Type B pancreatic cell (in vitro differentiated cells): ENCODE results near the gene PRKAR1B. TPM values are rescaled to one million over a fixed set of nuclear protein-coding genes. Genes with fewer than 3 reads are reported as not detected.

Experiments
- DNase-seq: peaks from one replicate; pipeline ENCODE4 v3.0.0; 2021; ENCODE audit warnings: mixed read lengths; ENCODE audit not compliant: unreplicated experiment; ENCODE audit errors: extremely low spot score
- H3K27ac Mint-ChIP-seq: 2 replicates; pipeline ENCODE4 v1.8.0; 2021; ENCODE audit warnings: mild to moderate bottlenecking, mixed read lengths
- H3K27me3 Mint-ChIP-seq: 2 replicates; pipeline ENCODE4 v1.8.0; 2021; ENCODE audit warnings: mixed read lengths
- H3K36me3 Mint-ChIP-seq: 2 replicates; pipeline ENCODE4 v1.8.0; 2021; ENCODE audit warnings: mixed read lengths
- H3K4me1 Mint-ChIP-seq: one replicate; pipeline ENCODE4 v1.8.0; 2021; ENCODE audit warnings: mixed read lengths; ENCODE audit not compliant: unreplicated experiment
- H3K4me3 Mint-ChIP-seq: 2 replicates; pipeline ENCODE4 v1.8.0; 2021; ENCODE audit warnings: mild to moderate bottlenecking, mixed read lengths
- H3K9me3 Mint-ChIP-seq: 2 replicates; pipeline ENCODE4 v1.8.0; 2021; ENCODE audit warnings: mixed read lengths
- CTCF ChIP-seq: fragments of 200-600 bp; sonication (generic); conservative IDR thresholded peaks from 2 replicates; pipeline ENCODE4 v1.5.0; 2021; ENCODE audit warnings: antibody characterized with exemption, mild to moderate bottlenecking
- total RNA-seq: library from RNA; stranded (reverse); gene quantifications from 2 replicates; pipeline ENCODE4 v1.2.1, GENCODE V29; 2021; ENCODE audit warnings: low replicate concordance

PRKAR1B gene
- total RNA-seq, 1 donor from 2014 or later: 26.1 TPM

- TF ChIP-seq CTCF: no peak
- Mint-ChIP-seq H3K4me1 (peaks cover 6% of the 10 kb centered on the region), H3K9me3 (no peaks in the 10 kb centered on the region)
Measured at GRCh38 chr7:594212-594913, 132.7 kb downstream of the PRKAR1B start.

GRCh38 chr7:593324-594115 lies 133.6 kb downstream of the PRKAR1B start:
- no peak overlapping the region for H3K4me3 Mint-ChIP-seq
- H3K36me3 Mint-ChIP-seq: peaks cover 8% of the 10 kb centered on the region
- no peak overlapping the region for H3K27ac Mint-ChIP-seq
- no peak for TF ChIP-seq CTCF
- no peak for DNase-seq
- H3K4me1 Mint-ChIP-seq: peaks cover 6% of the 10 kb centered on the region
- H3K27me3 Mint-ChIP-seq: no peaks in the 10 kb centered on the region
- H3K9me3 Mint-ChIP-seq: peaks cover 4% of the 10 kb centered on the region

More at GRCh38 chr7:594212-594913, 132.7 kb downstream of the PRKAR1B start:
- Mint-ChIP-seq H3K4me3 (no peak overlapping the region), H3K27ac (no peak overlapping the region), H3K36me3 (no peaks in the 10 kb centered on the region), H3K27me3 (no peaks in the 10 kb centered on the region)
- DNase-seq: no peak

GRCh38 chr7:591856-592628 lies 135.0 kb downstream of the PRKAR1B start:
- H3K27ac Mint-ChIP-seq: no peak overlapping the region
- peaks cover 8% of the 10 kb centered on the region for H3K9me3 Mint-ChIP-seq
- H3K27me3 Mint-ChIP-seq: no peaks in the 10 kb centered on the region
- TF ChIP-seq CTCF: no peak
- H3K36me3 Mint-ChIP-seq: peaks cover 16% of the 10 kb centered on the region
- DNase-seq: no peak
- peaks cover 6% of the 10 kb centered on the region for H3K4me1 Mint-ChIP-seq
- no peak overlapping the region for H3K4me3 Mint-ChIP-seq

GRCh38 chr7:590731-591551 lies 136.1 kb downstream of the PRKAR1B start:
- peaks cover 19% of the 10 kb centered on the region for H3K36me3 Mint-ChIP-seq
- no peak for TF ChIP-seq CTCF
- no peak for DNase-seq

More at GRCh38 chr7:590731-591551, 136.1 kb downstream of the PRKAR1B start:
- Mint-ChIP-seq H3K27ac (no peak overlapping the region), H3K9me3 (peaks cover 8% of the 10 kb centered on the region), H3K4me3 (no peak overlapping the region), H3K4me1 (peaks cover 6% of the 10 kb centered on the region), H3K27me3 (no peaks in the 10 kb centered on the region)
